ENCODE measurements around the gene SPIRE2. TPM values are rescaled to one million over a fixed set of nuclear protein-coding genes. Genes with fewer than 3 reads are reported as not detected.
"Not testable (repeated sequence)": the region's sequence is repeated elsewhere in the genome, so short reads cannot be mapped to it uniquely, and the experiment has no call there.

SPIRE2 gene
- polyA plus RNA-seq, 1 donor from 2014 or later: 45.0 TPM

DNA sequence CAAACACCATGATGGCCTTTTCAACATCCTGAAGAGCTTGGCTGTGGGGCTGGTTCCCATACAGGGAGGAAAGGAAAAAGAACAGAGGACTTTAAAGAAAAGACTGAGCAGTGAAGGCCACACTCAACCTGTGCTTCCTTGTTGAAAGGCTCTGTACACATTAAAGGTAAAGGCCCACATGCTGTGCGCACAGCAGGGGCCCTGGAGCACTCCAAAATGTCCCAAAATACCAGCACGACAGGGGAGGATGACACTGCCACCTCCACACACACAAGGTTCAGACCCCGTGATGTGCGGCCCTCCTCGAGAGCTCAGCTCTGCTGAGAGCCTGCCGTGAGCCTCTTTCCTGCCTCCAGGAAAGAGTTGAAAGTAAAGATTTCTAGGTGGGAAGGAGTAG, 48.4 kb upstream of the SPIRE2 start:
- Histone ChIP-seq H3K36me3 (ENCODE audit: insufficient read depth, low read length) (no peaks in the 10 kb centered on the region), H3K9ac (ENCODE audit: low read length) (no peak overlapping the region)

DNA sequence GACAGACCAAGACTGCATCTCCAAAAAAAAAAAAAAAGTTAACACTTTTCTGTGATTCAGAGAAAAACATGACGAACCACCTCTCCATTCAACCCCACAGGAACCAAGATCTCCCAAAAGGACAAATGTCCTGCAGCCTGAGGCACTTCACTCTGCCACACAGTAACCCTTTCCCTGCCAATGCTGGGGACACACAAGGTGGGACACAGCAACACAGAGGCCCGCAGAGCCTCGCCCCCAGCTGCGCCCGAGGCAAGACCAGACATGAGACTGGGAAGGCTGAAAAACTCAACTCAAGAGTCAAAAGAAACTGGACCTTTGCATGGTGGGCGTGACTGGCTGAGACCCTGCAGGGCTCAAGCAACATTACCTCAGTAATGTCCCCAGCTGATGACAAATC, 45.8 kb upstream of the SPIRE2 start:
- no peaks in the 10 kb centered on the region for H4K20me1 ChIP-seq (ENCODE audit: insufficient read depth)
- no peaks in the 10 kb centered on the region for H3K79me2 ChIP-seq (replicated peaks; ENCODE audit: insufficient read depth, low read length)
- H3K36me3 ChIP-seq (ENCODE audit: insufficient read depth, low read length): no peaks in the 10 kb centered on the region
- H3K27me3 ChIP-seq (ENCODE audit: insufficient read depth, low read depth, low read length): no peaks in the 10 kb centered on the region
- H3K4me2 ChIP-seq (ENCODE audit: low read length): no peak overlapping the region
- no peak overlapping the region for H3K27ac ChIP-seq (ENCODE audit: low read length)
- TF ChIP-seq, protein P1, sequence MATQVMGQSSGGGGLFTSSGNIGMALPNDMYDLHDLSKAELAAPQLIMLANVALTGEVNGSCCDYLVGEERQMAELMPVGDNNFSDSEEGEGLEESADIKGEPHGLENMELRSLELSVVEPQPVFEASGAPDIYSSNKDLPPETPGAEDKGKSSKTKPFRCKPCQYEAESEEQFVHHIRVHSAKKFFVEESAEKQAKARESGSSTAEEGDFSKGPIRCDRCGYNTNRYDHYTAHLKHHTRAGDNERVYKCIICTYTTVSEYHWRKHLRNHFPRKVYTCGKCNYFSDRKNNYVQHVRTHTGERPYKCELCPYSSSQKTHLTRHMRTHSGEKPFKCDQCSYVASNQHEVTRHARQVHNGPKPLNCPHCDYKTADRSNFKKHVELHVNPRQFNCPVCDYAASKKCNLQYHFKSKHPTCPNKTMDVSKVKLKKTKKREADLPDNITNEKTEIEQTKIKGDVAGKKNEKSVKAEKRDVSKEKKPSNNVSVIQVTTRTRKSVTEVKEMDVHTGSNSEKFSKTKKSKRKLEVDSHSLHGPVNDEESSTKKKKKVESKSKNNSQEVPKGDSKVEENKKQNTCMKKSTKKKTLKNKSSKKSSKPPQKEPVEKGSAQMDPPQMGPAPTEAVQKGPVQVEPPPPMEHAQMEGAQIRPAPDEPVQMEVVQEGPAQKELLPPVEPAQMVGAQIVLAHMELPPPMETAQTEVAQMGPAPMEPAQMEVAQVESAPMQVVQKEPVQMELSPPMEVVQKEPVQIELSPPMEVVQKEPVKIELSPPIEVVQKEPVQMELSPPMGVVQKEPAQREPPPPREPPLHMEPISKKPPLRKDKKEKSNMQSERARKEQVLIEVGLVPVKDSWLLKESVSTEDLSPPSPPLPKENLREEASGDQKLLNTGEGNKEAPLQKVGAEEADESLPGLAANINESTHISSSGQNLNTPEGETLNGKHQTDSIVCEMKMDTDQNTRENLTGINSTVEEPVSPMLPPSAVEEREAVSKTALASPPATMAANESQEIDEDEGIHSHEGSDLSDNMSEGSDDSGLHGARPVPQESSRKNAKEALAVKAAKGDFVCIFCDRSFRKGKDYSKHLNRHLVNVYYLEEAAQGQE (IDR thresholded peaks at IDR 0.05; ENCODE audit: borderline replicate concordance): no peak
- TF ChIP-seq, protein P2, sequence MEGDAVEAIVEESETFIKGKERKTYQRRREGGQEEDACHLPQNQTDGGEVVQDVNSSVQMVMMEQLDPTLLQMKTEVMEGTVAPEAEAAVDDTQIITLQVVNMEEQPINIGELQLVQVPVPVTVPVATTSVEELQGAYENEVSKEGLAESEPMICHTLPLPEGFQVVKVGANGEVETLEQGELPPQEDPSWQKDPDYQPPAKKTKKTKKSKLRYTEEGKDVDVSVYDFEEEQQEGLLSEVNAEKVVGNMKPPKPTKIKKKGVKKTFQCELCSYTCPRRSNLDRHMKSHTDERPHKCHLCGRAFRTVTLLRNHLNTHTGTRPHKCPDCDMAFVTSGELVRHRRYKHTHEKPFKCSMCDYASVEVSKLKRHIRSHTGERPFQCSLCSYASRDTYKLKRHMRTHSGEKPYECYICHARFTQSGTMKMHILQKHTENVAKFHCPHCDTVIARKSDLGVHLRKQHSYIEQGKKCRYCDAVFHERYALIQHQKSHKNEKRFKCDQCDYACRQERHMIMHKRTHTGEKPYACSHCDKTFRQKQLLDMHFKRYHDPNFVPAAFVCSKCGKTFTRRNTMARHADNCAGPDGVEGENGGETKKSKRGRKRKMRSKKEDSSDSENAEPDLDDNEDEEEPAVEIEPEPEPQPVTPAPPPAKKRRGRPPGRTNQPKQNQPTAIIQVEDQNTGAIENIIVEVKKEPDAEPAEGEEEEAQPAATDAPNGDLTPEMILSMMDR (IDR thresholded peaks at IDR 0.05; ENCODE audit: poor library complexity, severe bottlenecking): no peak
- TF ChIP-seq EP300 (conservative IDR thresholded peaks at IDR 0.05; ENCODE audit: poor library complexity, severe bottlenecking) (no peak), SMC3 (conservative IDR thresholded peaks at IDR 0.05; ENCODE audit: poor library complexity) (no peak), MXI1 (conservative IDR thresholded peaks at IDR 0.05; ENCODE audit: poor library complexity, severe bottlenecking) (no peak), RAD21 (conservative IDR thresholded peaks at IDR 0.05) (no peak), EZH2 (IDR thresholded peaks at IDR 0.05; ENCODE audit: borderline replicate concordance, insufficient read depth, low read length, poor library complexity, severe bottlenecking) (no peak)
- H3K9me2 ChIP-seq (ENCODE audit: insufficient read depth, low read length): no peaks in the 10 kb centered on the region
- no peak overlapping the region for H3K9ac ChIP-seq (ENCODE audit: low read length)
- H3F3A ChIP-seq (ENCODE audit: insufficient read depth, low read length, poor library complexity, severe bottlenecking): no peaks in the 10 kb centered on the region
- H3K4me3 ChIP-seq (ENCODE audit: low read length): no peak overlapping the region
- H3K9me3 ChIP-seq (ENCODE audit: low read length): no peaks in the 10 kb centered on the region
- no peak overlapping the region for H2AFZ ChIP-seq (ENCODE audit: low read depth, low read length)

More for the DNA sequence above, 48.4 kb upstream of the SPIRE2 start:
- TF ChIP-seq MXI1 (conservative IDR thresholded peaks at IDR 0.05; ENCODE audit: poor library complexity, severe bottlenecking) (no peak), POLR2AphosphoS5 (IDR thresholded peaks at IDR 0.05) (no peak), EZH2 (IDR thresholded peaks at IDR 0.05; ENCODE audit: borderline replicate concordance, insufficient read depth, low read length, poor library complexity, severe bottlenecking) (no peak), RAD21 (conservative IDR thresholded peaks at IDR 0.05) (no peak), EP300 (conservative IDR thresholded peaks at IDR 0.05; ENCODE audit: poor library complexity, severe bottlenecking) (no peak), SMC3 (conservative IDR thresholded peaks at IDR 0.05; ENCODE audit: poor library complexity) (no peak), TAF1 (IDR thresholded peaks at IDR 0.05; ENCODE audit: low read depth) (no peak)
- TF ChIP-seq, protein P1 (IDR thresholded peaks at IDR 0.05; ENCODE audit: borderline replicate concordance): no peak
- TF ChIP-seq, protein P2 (IDR thresholded peaks at IDR 0.05; ENCODE audit: poor library complexity, severe bottlenecking): no peak
- Histone ChIP-seq H3K27ac (ENCODE audit: low read length) (no peak overlapping the region), H2AFZ (ENCODE audit: low read depth, low read length) (no peak overlapping the region), H3K9me2 (ENCODE audit: insufficient read depth, low read length) (no peaks in the 10 kb centered on the region), H3F3A (ENCODE audit: insufficient read depth, low read length, poor library complexity, severe bottlenecking) (no peaks in the 10 kb centered on the region), H3K79me2 (replicated peaks; ENCODE audit: insufficient read depth, low read length) (no peaks in the 10 kb centered on the region), H3K27me3 (ENCODE audit: insufficient read depth, low read depth, low read length) (no peaks in the 10 kb centered on the region), H4K20me1 (ENCODE audit: insufficient read depth) (no peaks in the 10 kb centered on the region), H3K4me2 (ENCODE audit: low read length) (no peak overlapping the region), H3K9me3 (ENCODE audit: low read length) (no peaks in the 10 kb centered on the region), H3K4me3 (ENCODE audit: low read length) (no peak overlapping the region)

DNA sequence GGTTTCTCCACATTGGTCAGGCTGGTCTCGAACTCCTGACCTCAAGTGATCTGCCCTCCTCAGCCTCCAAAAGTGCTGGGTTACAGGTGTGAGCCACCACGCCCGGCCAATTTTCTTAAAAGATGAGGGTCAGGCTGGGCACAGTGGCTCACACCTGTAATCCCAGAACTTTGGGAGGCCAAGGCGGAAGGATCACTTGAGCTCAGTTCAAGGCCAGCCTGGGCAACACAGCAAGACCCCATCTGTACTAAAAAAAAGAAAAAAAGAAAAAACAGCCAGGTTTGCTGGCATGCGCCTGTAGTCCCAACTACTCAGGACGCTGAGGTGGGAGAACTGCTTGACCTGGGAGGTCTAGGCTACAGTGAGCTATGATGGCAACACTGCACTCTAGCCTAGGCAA, 44.3 kb upstream of the SPIRE2 start:
- not testable (repeated sequence) for H3K4me2 ChIP-seq (ENCODE audit: low read length); H3K36me3 ChIP-seq (ENCODE audit: insufficient read depth, low read length)

More for the DNA sequence above, 44.3 kb upstream of the SPIRE2 start:
- not testable (repeated sequence) for H3K9ac ChIP-seq (ENCODE audit: low read length); H3F3A ChIP-seq (ENCODE audit: insufficient read depth, low read length, poor library complexity, severe bottlenecking); H3K4me3 ChIP-seq (ENCODE audit: low read length); H3K27me3 ChIP-seq (ENCODE audit: insufficient read depth, low read depth, low read length); H2AFZ ChIP-seq (ENCODE audit: low read depth, low read length); H3K9me2 ChIP-seq (ENCODE audit: insufficient read depth, low read length); H3K79me2 ChIP-seq (replicated peaks; ENCODE audit: insufficient read depth, low read length); H4K20me1 ChIP-seq (ENCODE audit: insufficient read depth); H3K9me3 ChIP-seq (ENCODE audit: low read length); H3K27ac ChIP-seq (ENCODE audit: low read length)
